ENCODE results near the gene MRPL24.

The MRPL24 gene

GRCh38 chr1:156767879-156768604 lies 27.2 kb upstream of the MRPL24 start:
- Histone ChIP-seq H3K4me2 (ENCODE audit: low read depth, low read length, poor library complexity, severe bottlenecking) (peak overlapping the region; percentile 83), H3K79me2 (ENCODE audit: insufficient read depth, low read length) (peaks cover 55% of the 10 kb centered on the region), H3K4me3 (ENCODE audit: insufficient read depth, low read length, poor library complexity, severe bottlenecking) (peak overlapping the region; percentile 90), H3K9ac (ENCODE audit: low read length) (peak overlapping the region; percentile 93), H4K20me1 (ENCODE audit: low read depth, low read length) (no peaks in the 10 kb centered on the region), H2AFZ (ENCODE audit: low read depth, low read length, severe bottlenecking) (no peak overlapping the region), H3K9me2 (replicated peaks; ENCODE audit: insufficient read depth, low read length) (no peaks in the 10 kb centered on the region), H3F3A (ENCODE audit: insufficient read depth) (no peaks in the 10 kb centered on the region), H3K36me3 (ENCODE audit: low read length) (peaks cover 6% of the 10 kb centered on the region; the same call in 1 of the 2 replicates), H3K27ac (ENCODE audit: low read depth, low read length) (peak overlapping the region; percentile 79), H3K27me3 (ENCODE audit: low read length) (no peaks in the 10 kb centered on the region), H3K9me3 (ENCODE audit: insufficient read depth, low read length) (no peaks in the 10 kb centered on the region)
- TF ChIP-seq, protein P1, sequence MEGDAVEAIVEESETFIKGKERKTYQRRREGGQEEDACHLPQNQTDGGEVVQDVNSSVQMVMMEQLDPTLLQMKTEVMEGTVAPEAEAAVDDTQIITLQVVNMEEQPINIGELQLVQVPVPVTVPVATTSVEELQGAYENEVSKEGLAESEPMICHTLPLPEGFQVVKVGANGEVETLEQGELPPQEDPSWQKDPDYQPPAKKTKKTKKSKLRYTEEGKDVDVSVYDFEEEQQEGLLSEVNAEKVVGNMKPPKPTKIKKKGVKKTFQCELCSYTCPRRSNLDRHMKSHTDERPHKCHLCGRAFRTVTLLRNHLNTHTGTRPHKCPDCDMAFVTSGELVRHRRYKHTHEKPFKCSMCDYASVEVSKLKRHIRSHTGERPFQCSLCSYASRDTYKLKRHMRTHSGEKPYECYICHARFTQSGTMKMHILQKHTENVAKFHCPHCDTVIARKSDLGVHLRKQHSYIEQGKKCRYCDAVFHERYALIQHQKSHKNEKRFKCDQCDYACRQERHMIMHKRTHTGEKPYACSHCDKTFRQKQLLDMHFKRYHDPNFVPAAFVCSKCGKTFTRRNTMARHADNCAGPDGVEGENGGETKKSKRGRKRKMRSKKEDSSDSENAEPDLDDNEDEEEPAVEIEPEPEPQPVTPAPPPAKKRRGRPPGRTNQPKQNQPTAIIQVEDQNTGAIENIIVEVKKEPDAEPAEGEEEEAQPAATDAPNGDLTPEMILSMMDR (IDR thresholded peaks at IDR 0.05; ENCODE audit: insufficient read depth, low read length, poor library complexity, severe bottlenecking) = no peak
- no peak for TF ChIP-seq EZH2phosphoT487 (conservative IDR thresholded peaks at IDR 0.05; ENCODE audit: low read length)

DNA sequence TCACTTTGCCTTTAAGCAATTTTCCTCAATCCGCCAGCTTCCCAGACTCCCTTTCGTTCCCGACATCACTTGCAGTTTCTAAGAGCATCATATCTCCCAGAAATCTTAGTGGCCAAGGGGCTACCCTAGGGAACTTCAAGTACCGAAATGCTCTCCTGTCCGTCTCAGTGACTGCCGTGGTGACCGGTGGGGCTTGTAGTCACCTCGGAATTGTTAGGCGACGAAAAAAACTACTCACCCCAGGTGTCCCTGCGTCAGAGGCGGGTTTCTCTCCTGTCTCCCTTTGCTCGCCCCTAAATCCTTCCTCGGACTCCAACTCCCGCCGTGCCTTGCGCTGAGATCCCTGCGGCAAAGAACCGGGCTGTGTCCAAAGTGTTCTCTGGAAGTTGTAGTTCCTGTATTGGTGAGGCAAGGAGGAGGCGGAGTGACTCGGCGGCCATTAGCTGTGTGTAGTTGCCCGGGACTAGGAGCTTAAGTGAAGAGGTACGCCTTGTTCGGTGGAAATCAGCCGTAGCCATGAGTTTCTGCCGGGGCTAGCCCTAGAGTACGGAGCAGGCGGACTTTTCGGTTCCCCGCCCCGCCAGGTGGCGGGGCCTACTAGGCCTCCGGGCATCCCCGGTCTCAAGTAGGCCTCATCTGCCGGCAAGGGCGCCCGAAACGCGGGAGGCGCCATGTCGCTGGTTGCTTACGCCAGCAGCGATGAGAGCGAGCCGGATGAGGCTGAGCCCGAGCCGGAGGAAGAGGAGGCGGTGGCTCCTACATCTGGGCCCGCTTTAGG lies 26.4 kb upstream of the MRPL24 start, which contains the start of gene PRCC:
Gene PRCC (plus strand): TSS at position 435 of the 778 bp plus-strand sequence. CDS start 237 bp downstream, at position 672.
- Histone ChIP-seq H4K20me1 (ENCODE audit: low read depth, low read length) (no peaks in the 10 kb centered on the region), H3K27me3 (ENCODE audit: low read length) (no peaks in the 10 kb centered on the region), H3K4me2 (ENCODE audit: low read depth, low read length, poor library complexity, severe bottlenecking) (peak within 1 kb of the TSS; percentile 83), H3K27ac (ENCODE audit: low read depth, low read length) (peak within 1 kb of the TSS; percentile 79), H3K9me3 (ENCODE audit: insufficient read depth, low read length) (no peaks in the 10 kb centered on the region), H3F3A (ENCODE audit: insufficient read depth) (no peaks in the 10 kb centered on the region), H3K9ac (ENCODE audit: low read length) (peak within 1 kb of the TSS; percentile 93), H2AFZ (ENCODE audit: low read depth, low read length, severe bottlenecking) (peak within 1 kb of the TSS; percentile 54), H3K79me2 (ENCODE audit: insufficient read depth, low read length) (peaks cover 48% of the 10 kb centered on the region), H3K4me3 (ENCODE audit: insufficient read depth, low read length, poor library complexity, severe bottlenecking) (peak within 1 kb of the TSS; percentile 90), H3K36me3 (ENCODE audit: low read length) (0 out of 2 replicates have a peak, but pooled peaks cover 1% of the 10 kb centered on the region), H3K9me2 (replicated peaks; ENCODE audit: insufficient read depth, low read length) (no peaks in the 10 kb centered on the region)
- TF ChIP-seq, protein P1 (IDR thresholded peaks at IDR 0.05; ENCODE audit: insufficient read depth, low read length, poor library complexity, severe bottlenecking) = no peak
- TF ChIP-seq EZH2phosphoT487 (conservative IDR thresholded peaks at IDR 0.05; ENCODE audit: low read length) = no peak

DNA sequence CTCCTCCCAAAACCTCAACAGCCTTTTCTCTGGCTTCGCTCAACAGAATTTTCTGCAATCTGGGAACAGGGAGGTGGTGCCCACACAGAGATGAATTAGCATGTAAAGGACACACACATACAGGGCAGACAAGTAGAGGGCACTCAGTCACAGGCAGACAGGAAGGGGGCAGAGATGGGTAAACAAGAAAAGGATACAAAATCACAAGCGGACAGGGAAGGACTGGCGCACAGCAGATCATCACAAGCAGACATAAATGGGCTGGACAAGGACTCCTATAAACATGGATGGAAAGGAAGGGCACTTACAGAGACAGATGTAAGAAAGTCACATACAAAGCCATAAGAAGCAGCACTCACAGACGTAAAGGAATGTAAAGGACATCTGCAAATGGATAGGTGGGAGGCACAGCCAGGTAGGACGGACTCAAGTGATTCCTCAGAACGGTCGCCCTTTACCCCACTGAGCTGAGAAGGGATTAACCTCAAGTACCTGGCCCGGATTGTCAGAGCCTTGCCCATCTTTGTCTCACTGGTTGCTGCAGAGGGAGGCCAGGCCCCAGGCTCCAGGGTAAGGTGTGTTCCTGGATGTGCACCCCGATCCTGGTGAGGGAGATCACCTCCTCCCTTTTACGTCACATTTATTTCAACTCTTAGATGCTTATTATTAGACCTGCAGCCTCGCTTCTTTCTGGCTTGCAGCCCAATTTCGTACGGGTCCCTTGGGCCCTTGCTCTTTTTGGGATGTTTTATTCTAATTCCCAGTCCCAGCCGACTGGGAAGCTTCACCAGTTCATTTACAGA lies 25.6 kb upstream of the MRPL24 start:
- peak overlapping the region; percentile 42 for H3K27ac ChIP-seq (ENCODE audit: low read depth, low read length)
- peak overlapping the region; percentile 80 for H3K4me3 ChIP-seq (ENCODE audit: insufficient read depth, low read length, poor library complexity, severe bottlenecking)
- no peaks in the 10 kb centered on the region for H4K20me1 ChIP-seq (ENCODE audit: low read depth, low read length)
- peak overlapping the region; percentile 68 for H3K4me2 ChIP-seq (ENCODE audit: low read depth, low read length, poor library complexity, severe bottlenecking)
- peak overlapping the region; percentile 54 for H2AFZ ChIP-seq (ENCODE audit: low read depth, low read length, severe bottlenecking)
- no peaks in the 10 kb centered on the region for H3K9me2 ChIP-seq (replicated peaks; ENCODE audit: insufficient read depth, low read length)
- TF ChIP-seq, protein P1 (IDR thresholded peaks at IDR 0.05; ENCODE audit: insufficient read depth, low read length, poor library complexity, severe bottlenecking) = no peak
- TF ChIP-seq EZH2phosphoT487 (conservative IDR thresholded peaks at IDR 0.05; ENCODE audit: low read length) = no peak
- H3K9ac ChIP-seq (ENCODE audit: low read length) = peak overlapping the region; percentile 71
- no peaks in the 10 kb centered on the region for H3F3A ChIP-seq (ENCODE audit: insufficient read depth)
- H3K36me3 ChIP-seq (ENCODE audit: low read length) = no peaks in the 10 kb centered on the region
- H3K27me3 ChIP-seq (ENCODE audit: low read length) = no peaks in the 10 kb centered on the region
- H3K9me3 ChIP-seq (ENCODE audit: insufficient read depth, low read length) = no peaks in the 10 kb centered on the region
- peaks cover 41% of the 10 kb centered on the region for H3K79me2 ChIP-seq (ENCODE audit: insufficient read depth, low read length)
